ENCODE data around the gene ATP8B2. TPM values are rescaled to one million over a fixed set of nuclear protein-coding genes. Genes with fewer than 3 reads are reported as not detected.
"Not testable (repeated sequence)": the region's sequence is repeated elsewhere in the genome, so short reads cannot be mapped to it uniquely, and the experiment has no call there.

The ATP8B2 gene
- total and polyA plus RNA-seq, 11 donors: 7.2 to 45.0 (median 15.5) TPM

DNA sequence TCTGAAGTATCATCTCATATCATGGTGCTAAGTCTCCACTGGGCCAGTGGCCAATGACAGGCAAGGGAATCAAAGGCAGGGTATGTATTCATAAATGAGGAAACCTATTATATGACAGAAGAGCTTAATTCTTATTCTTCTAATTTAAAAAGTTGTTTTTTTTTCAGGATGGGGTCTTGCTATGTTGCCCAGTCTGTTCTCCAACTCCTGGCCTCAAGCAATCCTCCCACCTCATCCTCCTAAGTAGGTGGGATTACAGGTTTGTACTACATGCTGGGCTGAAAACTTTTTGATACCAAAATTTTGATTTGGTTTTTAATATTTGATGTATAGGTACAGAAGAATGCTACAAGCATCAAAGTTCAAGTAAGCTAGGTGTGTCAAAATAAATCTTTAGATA, 35.0 kb downstream of the ATP8B2 start:
- no peaks in the 10 kb centered on the region for H3K9me3 ChIP-seq
- ATAC-seq (no peak), DNase-seq (no peak)
- no peak overlapping the region for H3K27ac ChIP-seq
- no peak for TF ChIP-seq POLR2A (IDR thresholded peaks at IDR 0.05)
- TF ChIP-seq, protein P1, sequence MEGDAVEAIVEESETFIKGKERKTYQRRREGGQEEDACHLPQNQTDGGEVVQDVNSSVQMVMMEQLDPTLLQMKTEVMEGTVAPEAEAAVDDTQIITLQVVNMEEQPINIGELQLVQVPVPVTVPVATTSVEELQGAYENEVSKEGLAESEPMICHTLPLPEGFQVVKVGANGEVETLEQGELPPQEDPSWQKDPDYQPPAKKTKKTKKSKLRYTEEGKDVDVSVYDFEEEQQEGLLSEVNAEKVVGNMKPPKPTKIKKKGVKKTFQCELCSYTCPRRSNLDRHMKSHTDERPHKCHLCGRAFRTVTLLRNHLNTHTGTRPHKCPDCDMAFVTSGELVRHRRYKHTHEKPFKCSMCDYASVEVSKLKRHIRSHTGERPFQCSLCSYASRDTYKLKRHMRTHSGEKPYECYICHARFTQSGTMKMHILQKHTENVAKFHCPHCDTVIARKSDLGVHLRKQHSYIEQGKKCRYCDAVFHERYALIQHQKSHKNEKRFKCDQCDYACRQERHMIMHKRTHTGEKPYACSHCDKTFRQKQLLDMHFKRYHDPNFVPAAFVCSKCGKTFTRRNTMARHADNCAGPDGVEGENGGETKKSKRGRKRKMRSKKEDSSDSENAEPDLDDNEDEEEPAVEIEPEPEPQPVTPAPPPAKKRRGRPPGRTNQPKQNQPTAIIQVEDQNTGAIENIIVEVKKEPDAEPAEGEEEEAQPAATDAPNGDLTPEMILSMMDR (IDR thresholded peaks at IDR 0.05): no peak
- H3K4me3 ChIP-seq: no peak overlapping the region
- intact Hi-C loops (cut with DNase I): no loop called here
- H3K27me3 ChIP-seq: no peaks in the 10 kb centered on the region
- no peaks in the 10 kb centered on the region for H3K4me1 ChIP-seq
- H3K36me3 ChIP-seq: no peaks in the 10 kb centered on the region

DNA sequence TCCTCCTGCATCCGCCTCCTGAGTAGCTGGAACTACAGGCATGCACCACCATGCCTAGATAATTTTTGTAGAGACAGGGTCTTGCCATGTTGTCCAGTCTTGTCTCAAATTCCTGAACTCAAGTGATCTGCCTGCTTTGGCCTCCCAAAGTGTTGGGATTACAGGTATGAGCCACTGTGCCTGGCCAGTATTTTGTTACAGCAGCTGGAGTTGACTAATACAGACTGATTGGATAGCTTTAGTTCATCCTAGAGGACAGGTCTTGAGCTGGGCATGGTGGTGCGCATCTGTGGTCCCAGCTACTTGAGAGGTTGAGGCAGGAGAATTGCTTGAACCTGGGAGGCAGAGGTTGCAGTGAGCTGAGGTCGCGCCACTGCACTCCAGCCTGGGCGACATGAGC, 35.6 kb downstream of the ATP8B2 start:
- DNase-seq; intact Hi-C loops (cut with DNase I); H3K9me3 ChIP-seq; H3K4me3 ChIP-seq; ATAC-seq; H3K27ac ChIP-seq; H3K4me1 ChIP-seq; H3K36me3 ChIP-seq; H3K27me3 ChIP-seq: not testable (repeated sequence)
- 87 to 97% (median 94%) methylated on average over 5 of the region's 5 CpGs for WGBS, 4 donors

DNA sequence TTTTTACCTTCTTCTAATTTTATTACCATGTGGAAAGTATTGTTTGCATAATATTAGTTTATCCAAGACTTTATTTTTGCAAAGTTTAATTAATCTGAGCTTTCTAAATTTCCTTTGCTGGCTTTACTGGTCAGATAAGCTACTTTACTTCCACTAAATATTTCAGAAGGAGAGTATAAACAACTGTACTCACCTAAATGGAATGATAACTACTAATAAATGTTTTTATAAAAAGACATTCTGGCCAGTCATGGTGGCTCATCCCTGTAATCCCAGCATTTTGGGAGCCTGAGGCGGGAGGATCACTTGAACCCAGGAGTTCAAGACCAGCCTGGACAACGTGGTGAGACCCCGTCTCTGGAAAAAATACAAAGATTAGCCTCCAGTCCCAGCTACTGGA, 36.0 kb downstream of the ATP8B2 start:
- ATAC-seq: no peak
- no peaks in the 10 kb centered on the region for H3K4me1 ChIP-seq
- intact Hi-C loops (cut with DNase I): no loop called here

DNA sequence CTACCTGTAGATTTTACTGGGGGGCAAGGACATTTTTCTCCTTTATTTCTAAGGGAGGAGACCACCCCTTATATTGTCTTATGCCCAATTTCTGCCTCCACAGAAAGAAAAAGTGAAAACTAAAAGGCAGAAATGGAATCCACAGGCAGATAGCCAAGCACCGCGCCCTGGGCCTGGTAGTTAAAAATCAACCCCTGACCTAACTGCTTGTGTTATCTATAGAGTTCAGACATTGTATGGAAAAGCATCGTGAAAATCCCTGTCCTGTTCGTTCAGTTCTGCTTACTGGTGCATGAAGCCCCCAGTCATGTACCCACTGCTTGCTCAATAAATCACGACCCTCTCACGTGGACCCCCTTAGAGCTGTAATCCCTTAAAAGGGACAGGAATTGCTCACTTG, 46.1 kb downstream of the ATP8B2 start:
- Histone ChIP-seq H3K4me1 (no peaks in the 10 kb centered on the region), H3K27me3 (no peaks in the 10 kb centered on the region), H3K9me3 (no peaks in the 10 kb centered on the region), H3K4me3 (no peak overlapping the region), H3K27ac (no peak overlapping the region), H3K36me3 (no peaks in the 10 kb centered on the region)
- TF ChIP-seq, protein P1 (IDR thresholded peaks at IDR 0.05): no peak
- no peak for TF ChIP-seq POLR2A (IDR thresholded peaks at IDR 0.05)
- DNase-seq (no peak), ATAC-seq (no peak)
- WGBS, 4 donors: 92 to 94% (median 93%) methylated on average over 6 of the region's 6 CpGs
- intact Hi-C loops (cut with DNase I): no loop called here

More for the DNA sequence above, 36.0 kb downstream of the ATP8B2 start:
- 61 to 70% (median 67%) methylated on average over 3 of the region's 3 CpGs for WGBS, 4 donors
- Histone ChIP-seq H3K36me3 (no peaks in the 10 kb centered on the region), H3K4me3 (no peak overlapping the region), H3K27ac (no peak overlapping the region), H3K9me3 (no peaks in the 10 kb centered on the region), H3K27me3 (no peaks in the 10 kb centered on the region)
- TF ChIP-seq, protein P1 (IDR thresholded peaks at IDR 0.05): no peak
- no peak for TF ChIP-seq POLR2A (IDR thresholded peaks at IDR 0.05)
- DNase-seq: no peak

DNA sequence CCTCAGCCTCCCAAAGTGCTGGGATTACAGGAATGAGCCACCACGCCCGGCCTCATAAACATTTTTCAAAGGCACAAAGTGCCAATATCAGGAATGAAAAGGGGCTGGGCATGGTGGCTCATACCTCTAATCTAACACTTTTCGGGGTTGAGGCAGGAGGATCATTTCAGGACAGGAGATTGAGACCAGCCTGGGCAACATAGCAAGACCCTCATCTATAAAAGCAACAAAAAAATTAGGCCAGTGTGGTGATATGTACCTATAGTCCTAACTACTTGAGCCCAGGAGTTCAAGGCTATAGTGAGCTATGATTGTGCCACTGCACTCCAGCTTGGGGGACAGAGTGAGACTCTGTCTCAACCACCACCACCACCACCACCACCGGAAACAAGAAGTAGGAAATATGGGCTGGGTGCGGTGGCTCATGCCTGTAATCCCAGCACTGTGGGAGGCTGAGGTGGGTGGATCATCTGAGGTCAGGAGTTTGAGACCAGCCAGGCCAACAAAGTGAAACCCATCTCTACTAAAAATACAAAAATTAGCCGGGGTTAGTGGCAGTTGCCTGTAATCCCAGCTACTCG, 48.5 kb downstream of the ATP8B2 start:
- ATAC-seq; H3K4me1 ChIP-seq; intact Hi-C loops (cut with DNase I); H3K9me3 ChIP-seq; H3K4me3 ChIP-seq; H3K27ac ChIP-seq; H3K36me3 ChIP-seq; H3K27me3 ChIP-seq; DNase-seq: not testable (repeated sequence)
- 82 to 90% (median 89%) methylated on average over 7 of the region's 7 CpGs for WGBS, 4 donors
